ENCODE results near the gene SEZ6L2. TPM values are rescaled to one million over a fixed set of nuclear protein-coding genes. Genes with fewer than 3 reads are reported as not detected.

Gene SEZ6L2
- total and polyA plus RNA-seq, 2 of the 8 experiments (the other 6 are each of a cell fraction or from before 2014, with no cell fraction given), result 43.5 to 47.7 TPM

- CTCF ChIA-PET (ENCODE audit: partially characterized antibody), result interaction anchor here (0.6 to 15.0 kb wide), 14 partner anchors 9 to 1714 kb away, joined by 3 to 212 read pairs (median 10); partner anchors contain the start of genes CDIPT, MVP, PAGR1 and TLCD3B
- H3K27ac ChIP-seq (ENCODE audit: low read depth, low read length), result no peak overlapping the region
Measured at GRCh38 chr16:29849505-29849904, 49.8 kb downstream of the SEZ6L2 start.

More at GRCh38 chr16:29849505-29849904, 49.8 kb downstream of the SEZ6L2 start:
- no peak overlapping the region for H3K23ac ChIP-seq (ENCODE audit: insufficient read length)
- H3K14ac ChIP-seq (ENCODE audit: insufficient read length), result no peak overlapping the region
- H3K79me1 ChIP-seq (ENCODE audit: low read depth, low read length), result no peaks in the 10 kb centered on the region
- no peak overlapping the region for H2BK15ac ChIP-seq (ENCODE audit: low read length)
- H4K5ac ChIP-seq (ENCODE audit: insufficient read length, low read depth, low read length), result no peak overlapping the region
- WGBS, 2 experiments (ENCODE audit: extremely low coverage in 1 of 2, insufficient coverage in 1 of 2, insufficient read length in 1 of 2, insufficient replicate concordance in 2 of 2, low coverage in 1 of 2, low lambda C conversion rate in 2 of 2, missing lambda C conversion rate in 1 of 2), result 91% methylated on average over 3 of the region's 5 CpGs; no CpG with 5 or more reads in 1 of the 2 experiments
- peak overlapping the region; percentile 35; the same call in 1 of the 2 replicates for H2BK5ac ChIP-seq (ENCODE audit: low read depth, low read length)
- no peaks in the 10 kb centered on the region for H3K79me2 ChIP-seq (ENCODE audit: control insufficient read depth in 1 of 2, insufficient read depth in 2 of 2, low read length in 2 of 2)
- no peaks in the 10 kb centered on the region for H4K20me1 ChIP-seq (replicated peaks in 1 of 2; ENCODE audit: control insufficient read depth in 1 of 2, insufficient read depth in 2 of 2, low read length in 2 of 2)
- no peak overlapping the region for H2BK120ac ChIP-seq (replicated peaks; ENCODE audit: low read depth, low read length)
- no peaks in the 10 kb centered on the region for H3K27me3 ChIP-seq (replicated peaks in 1 of 4; ENCODE audit: control insufficient read depth in 3 of 4, extremely low read depth in 1 of 4, insufficient read depth in 3 of 4, low read length in 3 of 4)
- H2AFZ ChIP-seq (ENCODE audit: low read length), result no peak overlapping the region
- FAIRE-seq (no peak), DNase-seq (ENCODE audit: low read depth in 1 of 2, low spot score in 2 of 2) (no peak)
- no peak overlapping the region for H3K4me3 ChIP-seq (ENCODE audit: extremely low read depth in 1 of 4, insufficient read depth in 2 of 4, low read depth in 3 of 4, low read length in 4 of 4)
- TF ChIP-seq RXRA (IDR thresholded peaks at IDR 0.05; ENCODE audit: insufficient read depth, low read depth, low read length) (no peak), TAF1 (IDR thresholded peaks at IDR 0.05; ENCODE audit: low read depth, low read length) (no peak)
- no peak overlapping the region for H3K4me2 ChIP-seq (ENCODE audit: insufficient read depth in 1 of 2, low read depth in 2 of 2, low read length in 2 of 2)
- no peaks in the 10 kb centered on the region for H3K36me3 ChIP-seq (ENCODE audit: control insufficient read depth in 2 of 4, insufficient read depth in 4 of 4, low read length in 3 of 4)
- no peak overlapping the region for H3K18ac ChIP-seq (ENCODE audit: extremely low read depth, low read length)
- H3K9me3 ChIP-seq (ENCODE audit: insufficient read depth in 2 of 2, low read depth in 1 of 2, low read length in 1 of 2), result no peaks in the 10 kb centered on the region
- no peak overlapping the region for H4K91ac ChIP-seq (replicated peaks; ENCODE audit: insufficient read length, low read length)
- no peaks in the 10 kb centered on the region for H3K23me2 ChIP-seq (ENCODE audit: low read depth, low read length)
- H2BK12ac ChIP-seq (ENCODE audit: low read depth, low read length), result no peak overlapping the region
- POLR2A ChIA-PET (ENCODE audit: partially characterized antibody), result interaction anchor here (0.7 to 12.7 kb wide), 5 partner anchors 8 to 150 kb away, joined by 3 to 167 read pairs (median 11); partner anchors contain the start of genes CDIPT, MAZ, MVP and PAGR1
- no peak overlapping the region for H2BK20ac ChIP-seq (ENCODE audit: low read length)
- no peaks in the 10 kb centered on the region; a peak in 1 of 7 replicates for H3K4me1 ChIP-seq (replicated peaks in 1 of 4; ENCODE audit: control insufficient read depth in 3 of 4, insufficient read depth in 4 of 4, low read length in 3 of 4)
- H2AK5ac ChIP-seq (ENCODE audit: low read depth, low read length), result no peak overlapping the region
- no peak overlapping the region for H3K56ac ChIP-seq (replicated peaks; ENCODE audit: insufficient read length, low read depth, low read length)
- H4K8ac ChIP-seq (ENCODE audit: extremely low read depth, insufficient read depth, low read length), result no peak overlapping the region
- no peak overlapping the region for H3K4ac ChIP-seq (replicated peaks; ENCODE audit: insufficient read length, low read depth, low read length)
- H3K9ac ChIP-seq (replicated peaks in 1 of 4; ENCODE audit: extremely low read depth in 1 of 4, low read depth in 3 of 4, low read length in 3 of 4), result peak overlapping the region in 1 of 4 experiments; percentile 8; a peak in 1 of 7 replicates
